HUDEP-2 (cell line): Measurements from ENCODE around the gene LDLR.
"Not testable (repeated sequence)": the region's sequence is repeated elsewhere in the genome, so short reads cannot be mapped to it uniquely, and the experiment has no call there.

Experiments
- DNase-seq, 76 experiments: peaks; one replicate each; lab custom pipeline; 2025; ENCODE audit not compliant: unreplicated experiment in 76 of 76; lab: John Stamatoyannopoulos, UW

The LDLR gene

GRCh38 chr19:11069561-11069960 is 19.7 kb upstream of the LDLR start:
- no peak for DNase-seq

GRCh38 chr19:11070123-11070522 is 19.1 kb upstream of the LDLR start:
- no peak for DNase-seq

- no peak for DNase-seq
Observed at GRCh38 chr19:11073568-11073967, 15.7 kb upstream of the LDLR start.

DNA sequence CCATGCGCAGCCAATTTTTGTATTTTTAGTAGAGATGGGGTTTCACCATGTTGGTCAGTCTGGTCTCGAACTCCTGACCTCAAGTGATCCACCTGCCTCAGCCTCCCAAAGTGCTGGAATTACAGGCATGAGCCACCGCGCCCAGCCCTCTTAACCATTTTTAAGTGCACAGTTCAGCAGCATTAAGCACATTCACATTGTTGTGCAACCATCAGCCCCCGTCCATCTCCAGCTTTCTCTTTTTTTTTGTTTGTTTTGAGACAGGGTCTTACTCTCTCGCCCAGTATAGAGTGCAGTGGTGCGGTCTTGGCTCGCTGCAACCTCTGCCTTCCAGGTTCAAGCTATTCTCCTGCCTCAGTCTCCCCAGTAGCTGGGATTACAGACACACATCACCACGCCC is 12.5 kb upstream of the LDLR start:
- not testable (repeated sequence) for DNase-seq

GRCh38 chr19:11078893-11079292 is 10.4 kb upstream of the LDLR start:
- no peak for DNase-seq

DNA sequence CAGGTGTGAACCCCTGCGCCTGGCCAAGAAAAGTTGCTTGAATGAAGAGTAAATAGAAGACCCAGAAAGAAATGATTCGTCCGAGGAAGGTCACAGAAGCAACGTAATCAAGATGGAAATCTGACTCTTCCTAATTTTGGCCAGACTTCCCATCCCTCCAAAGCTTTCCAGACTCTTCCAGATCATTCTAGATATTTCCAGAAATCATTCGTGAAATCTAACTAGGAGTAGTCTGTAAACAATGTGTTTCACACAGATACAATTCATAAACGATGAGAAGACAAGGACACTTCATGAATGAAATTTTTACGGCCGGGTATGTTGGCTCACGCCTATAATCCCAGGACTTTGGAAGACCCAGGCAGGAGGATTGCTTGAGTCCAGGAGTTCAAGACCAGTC is 9.3 kb upstream of the LDLR start:
- DNase-seq = no peak

- peak in 39 of 76 experiments; percentile 7 to 77 (median 37) for DNase-seq
Observed at GRCh38 chr19:11087870-11088505, 1.3 kb upstream of the LDLR start.

- DNase-seq = peak in 8 of 76 experiments; percentile 8 to 36 (median 22)
Observed at GRCh38 chr19:11088506-11089253, 583 bp upstream of the LDLR start.

DNA sequence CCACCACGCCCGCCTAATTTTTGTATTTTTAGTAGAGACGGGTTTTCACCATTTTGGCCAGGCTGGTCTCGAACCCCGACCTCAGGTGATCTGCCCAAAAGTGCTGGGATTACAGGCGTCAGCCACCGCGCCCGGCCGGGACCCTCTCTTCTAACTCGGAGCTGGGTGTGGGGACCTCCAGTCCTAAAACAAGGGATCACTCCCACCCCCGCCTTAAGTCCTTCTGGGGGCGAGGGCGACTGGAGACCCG is 676 bp downstream of the LDLR start:
- DNase-seq = peak in 6 of 76 experiments; percentile 48 to 89 (median 62)

- DNase-seq = peak in 75 of 76 experiments; percentile 79 to 100 (median 98)
Observed at GRCh38 chr19:11090264-11090996, 1.2 kb downstream of the LDLR start.

DNA sequence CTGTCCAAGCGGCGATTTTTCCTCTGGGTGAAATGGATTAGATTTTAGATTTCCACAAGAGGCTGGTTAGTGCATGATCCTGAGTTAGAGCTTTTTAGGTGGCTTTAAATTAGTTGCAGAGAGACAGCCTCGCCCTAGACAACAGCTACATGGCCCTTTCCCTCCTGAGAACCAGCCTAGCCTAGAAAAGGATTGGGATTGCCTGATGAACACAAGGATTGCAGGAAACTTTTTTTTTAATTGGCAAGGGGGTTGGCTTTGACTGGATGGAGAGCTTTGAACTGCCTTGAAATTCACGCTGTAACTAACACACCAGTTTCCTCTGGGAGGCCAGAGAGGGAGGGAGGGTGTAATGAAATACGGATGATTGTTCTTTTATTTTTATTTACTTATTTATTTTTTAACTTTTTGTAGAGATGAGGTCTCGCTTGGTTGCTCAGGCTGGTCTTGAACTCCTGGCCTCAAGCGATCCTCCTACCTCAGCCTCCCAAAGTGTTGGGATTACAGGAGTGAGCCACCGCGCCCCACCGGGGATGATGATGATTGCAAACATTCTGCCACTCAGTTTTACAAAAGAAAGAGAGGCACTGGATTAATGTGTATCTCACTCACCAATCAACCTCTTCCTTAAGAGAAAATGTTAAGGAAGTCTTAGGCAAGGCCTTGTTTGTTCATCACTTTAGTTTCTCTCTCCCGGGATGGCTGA is 1.9 kb downstream of the LDLR start:
- no peak for DNase-seq

GRCh38 chr19:11091703-11092153 is 2.5 kb downstream of the LDLR start:
- peak in 32 of 76 experiments; percentile 14 to 60 (median 38) for DNase-seq

- peak in 2 of 76 experiments; percentile 27 to 50 for DNase-seq
Observed at GRCh38 chr19:11092181-11092538, 2.9 kb downstream of the LDLR start.

DNA sequence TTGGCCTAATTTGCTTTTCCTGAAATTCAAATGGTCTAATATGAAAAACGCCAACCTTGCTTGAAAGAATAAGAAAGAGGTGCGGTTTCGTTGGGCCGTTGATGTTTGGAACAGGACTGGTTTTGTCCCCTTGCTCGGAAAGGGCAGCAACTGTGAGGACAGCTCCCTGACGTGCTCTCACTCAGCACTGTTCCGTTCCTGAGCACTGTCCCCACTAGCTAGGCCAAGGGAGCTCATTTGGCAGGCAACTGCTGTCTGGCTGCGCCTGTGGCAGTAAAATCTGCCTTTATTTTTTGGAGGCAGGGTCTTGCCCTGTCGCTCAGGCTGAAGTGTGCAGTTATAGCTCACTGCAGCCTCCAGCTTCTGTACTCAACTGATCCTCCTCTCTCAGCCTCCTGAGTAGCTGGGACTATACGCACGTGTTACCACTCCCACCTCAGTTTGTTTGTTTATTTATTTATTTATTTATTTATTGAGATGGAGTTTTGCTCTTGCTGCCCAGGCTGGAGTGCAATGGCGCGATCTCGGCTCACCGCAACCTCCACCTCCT is 4.5 kb downstream of the LDLR start:
- DNase-seq = no peak

DNA sequence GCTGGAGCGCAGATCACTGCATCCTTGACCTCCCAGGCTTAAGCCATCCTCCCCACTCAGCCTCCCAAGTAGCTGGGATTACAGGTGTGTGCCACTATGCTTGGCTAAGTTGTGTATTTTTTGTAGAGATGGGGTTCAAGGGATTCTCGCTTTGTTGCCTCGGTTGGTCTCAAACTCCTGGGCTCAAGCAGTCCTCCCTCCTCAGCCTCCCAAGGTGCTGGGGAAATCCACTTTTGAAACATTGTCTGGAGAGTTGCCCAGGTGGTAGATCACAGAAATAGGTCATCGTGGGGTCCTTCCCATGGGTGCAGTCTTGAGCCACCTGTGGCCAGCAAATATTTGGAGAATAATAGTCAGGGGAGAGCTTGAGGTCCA is 5.2 kb downstream of the LDLR start:
- DNase-seq = no peak

DNA sequence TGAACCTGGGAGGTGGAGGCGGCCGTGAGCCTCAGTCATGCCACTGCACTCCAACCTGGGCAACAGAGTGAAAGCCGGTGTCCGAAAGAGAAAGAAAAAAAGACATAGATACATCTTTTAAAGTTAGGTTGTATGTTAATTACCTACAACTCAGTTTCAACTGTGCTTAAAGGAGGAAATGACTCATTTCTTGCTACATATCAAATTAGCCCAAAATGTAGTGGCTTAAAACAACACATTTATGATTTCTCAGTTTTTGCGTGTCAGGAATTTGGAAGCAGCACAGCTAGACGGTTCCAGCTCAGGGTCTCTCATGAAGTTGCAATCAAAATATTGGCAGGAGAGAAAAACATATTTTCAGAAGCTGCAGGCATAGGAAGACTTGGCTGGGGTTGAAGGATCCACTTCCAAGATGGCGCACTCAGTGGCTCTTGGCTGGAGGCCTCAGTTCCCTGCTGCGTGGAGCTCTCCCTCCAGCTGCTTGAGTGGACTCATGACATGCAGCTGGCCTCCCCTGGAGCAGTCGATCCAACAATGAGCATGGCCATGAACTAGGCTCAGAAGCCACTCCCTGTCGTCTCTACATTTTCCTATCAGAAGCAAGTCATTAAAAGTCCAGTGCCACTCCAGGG is 7.1 kb downstream of the LDLR start:
- no peak for DNase-seq

GRCh38 chr19:11097367-11097766 is 8.1 kb downstream of the LDLR start:
- not testable (repeated sequence) for DNase-seq

DNA sequence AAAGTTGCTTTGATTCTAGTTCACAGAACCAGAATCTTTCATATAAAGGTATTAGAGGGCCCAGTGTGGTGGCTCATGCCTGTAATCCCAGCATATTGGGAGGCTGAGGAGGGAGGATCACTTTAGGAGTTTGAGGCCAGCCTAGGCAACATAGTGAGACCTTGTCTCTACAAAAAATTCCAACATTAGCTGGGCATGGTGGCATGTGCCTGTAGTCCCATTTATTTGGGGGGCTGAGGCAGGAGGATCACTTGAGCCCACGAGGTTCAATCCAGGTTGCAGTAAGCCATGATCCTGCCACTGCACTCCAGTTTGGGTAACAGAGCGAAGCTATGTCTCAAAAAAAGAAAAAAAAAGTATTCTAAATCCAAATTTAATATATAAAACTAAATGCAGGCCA is 9.1 kb downstream of the LDLR start:
- no peak for DNase-seq

GRCh38 chr19:11098861-11099260 is 9.6 kb downstream of the LDLR start:
- DNase-seq = no peak

DNA sequence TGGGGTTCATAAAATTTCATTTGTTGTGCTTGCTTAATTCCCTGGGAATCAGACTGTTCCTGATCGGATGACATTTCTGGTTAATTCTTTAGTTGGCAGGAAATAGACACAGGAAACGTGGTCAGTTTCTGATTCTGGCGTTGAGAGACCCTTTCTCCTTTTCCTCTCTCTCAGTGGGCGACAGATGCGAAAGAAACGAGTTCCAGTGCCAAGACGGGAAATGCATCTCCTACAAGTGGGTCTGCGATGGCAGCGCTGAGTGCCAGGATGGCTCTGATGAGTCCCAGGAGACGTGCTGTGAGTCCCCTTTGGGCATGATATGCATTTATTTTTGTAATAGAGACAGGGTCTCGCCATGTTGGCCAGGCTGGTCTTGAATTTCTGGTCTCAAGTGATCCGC is 10.8 kb downstream of the LDLR start:
- no peak for DNase-seq

GRCh38 chr19:11101057-11101456 is 11.8 kb downstream of the LDLR start:
- no peak for DNase-seq
